GM12878 (cell line): Measurements from ENCODE around the gene ZNF543. TPM values are rescaled to one million over a fixed set of nuclear protein-coding genes. Genes with fewer than 3 reads are reported as not detected.

Experiments used
- ATAC-seq: fragments of 200-7000 bp; cut with Tn5 transposase; 3 replicates; pipeline ENCODE4 v1.9.1; 2020; ENCODE audit warnings: mild to moderate bottlenecking, moderate library complexity
- BruUV-seq: library from RNA; stranded (reverse); fragments of 400-500 nt; replicated peaks from 2 replicates; lab custom pipeline; 2021; lab: Mats Ljungman, UMichigan
- CTCF ChIA-PET: fragments of 300-600 bp; sonication (Branson Sonifier 250); formaldehyde crosslinking; extraction: SDS; loops from one replicate; lab custom pipeline; 2021; ENCODE audit warnings: inconsistent platforms; lab: Yijun Ruan, JAX
- POLR2A ChIA-PET: fragments of 350-600 bp; formaldehyde crosslinking; extraction: SDS; loops from one replicate; lab custom pipeline; 2021; ENCODE audit warnings: inconsistent platforms; lab: Charles Lee
- RAD21 ChIA-PET: fragments of 300-600 bp; sonication (Branson Sonifier 250); formaldehyde crosslinking; loops from one replicate; lab custom pipeline; 2023; ENCODE audit warnings: antibody characterized with exemption; ENCODE audit not compliant: unreplicated experiment; lab: Charles Lee
- SMC1A ChIA-PET: fragments of 300-600 bp; sonication (Branson Sonifier 250); formaldehyde crosslinking; loops from one replicate; lab custom pipeline; 2023; ENCODE audit not compliant: unreplicated experiment, uncharacterized antibody; lab: Charles Lee
- DNase-seq: peaks from one replicate; pipeline ENCODE4 v3.0.0-alpha.2; 2011; ENCODE audit warnings: low read depth, low spot score
- FAIRE-seq: peaks from 3 replicates; lab custom pipeline; 2011; peaks lifted over from hg19 to GRCh38; lab: Jason Lieb, UNC
- H2AFZ ChIP-seq: 2 replicates; pipeline ENCODE4 v1.6.0; 2011; ENCODE audit warnings: low read depth, low read length, control low read depth; ENCODE audit not compliant: control insufficient read depth
- H3K27ac ChIP-seq: 2 replicates; pipeline ENCODE4 v1.5.1; 2011; ENCODE audit warnings: control low read depth; ENCODE audit not compliant: control insufficient read depth, insufficient read depth
- H3K27me3 ChIP-seq, 2 experiments: replicated peaks in 1 of 2; 2 replicates each; pipeline versions ENCODE4 v1.6.0 to v1.6.1; 2011; ENCODE audit warnings: low read length in 1 of 2; ENCODE audit not compliant: control insufficient read depth in 2 of 2, insufficient read depth in 2 of 2
- H3K36me3 ChIP-seq, 2 experiments: 2 replicates each; pipeline ENCODE4 v1.5.1; 2011; ENCODE audit warnings: low read length in 1 of 2; ENCODE audit not compliant: control insufficient read depth in 2 of 2, insufficient read depth in 2 of 2
- H3K4me1 ChIP-seq: 2 replicates; pipeline ENCODE4 v1.6.1; 2011; ENCODE audit warnings: mild to moderate bottlenecking, low read length, moderate library complexity, mixed read lengths; ENCODE audit not compliant: control insufficient read depth, insufficient read depth
- H3K4me2 ChIP-seq: 2 replicates; pipeline ENCODE4 v1.6.0; 2011; ENCODE audit warnings: control low read depth; ENCODE audit not compliant: control insufficient read depth, insufficient read depth
- H3K4me3 ChIP-seq: fragments of 200-600 bp; sonication (generic); 2 replicates; pipeline ENCODE4 v1.5.1; 2016
- H3K79me2 ChIP-seq: 2 replicates; pipeline ENCODE4 v1.6.0; 2011; ENCODE audit warnings: low read length; ENCODE audit not compliant: control insufficient read depth, insufficient read depth
- H3K9ac ChIP-seq: 2 replicates; pipeline ENCODE4 v1.8.0; 2011; ENCODE audit warnings: low read length, control low read depth, mixed read lengths; ENCODE audit not compliant: control insufficient read depth, insufficient read depth
- H3K9me3 ChIP-seq: replicated peaks from 3 replicates; pipeline ENCODE4 v1.5.1; 2011; ENCODE audit warnings: mild to moderate bottlenecking, low read length; ENCODE audit not compliant: control insufficient read depth, insufficient read depth
- H4K20me1 ChIP-seq: 2 replicates; pipeline ENCODE4 v1.6.0; 2011; ENCODE audit not compliant: control insufficient read depth, insufficient read depth
- BMI1 ChIP-seq: fragments of 450-650 bp; IDR thresholded peaks from 2 replicates; pipeline ENCODE4 v1.6.1; 2016; ENCODE audit warnings: mild to moderate bottlenecking, moderate library complexity, borderline replicate concordance
- CBX3 ChIP-seq: fragments of 200-600 bp; sonication (generic); IDR thresholded peaks from 2 replicates; pipeline ENCODE4 v1.6.1; 2016; ENCODE audit warnings: low read depth, borderline replicate concordance
- NFIC ChIP-seq: IDR thresholded peaks from 2 replicates; pipeline ENCODE4 v1.6.1; 2012; ENCODE audit warnings: low read depth, mild to moderate bottlenecking, inconsistent platforms, low read length, moderate library complexity
- PAX5 ChIP-seq: IDR thresholded peaks from 2 replicates; pipeline ENCODE4 v1.6.1; 2011; ENCODE audit warnings: low read depth, low read length, borderline replicate concordance
- PML ChIP-seq: IDR thresholded peaks from 2 replicates; pipeline ENCODE4 v1.6.1; 2012; ENCODE audit warnings: low read length, inconsistent platforms
- POLR2AphosphoS2 ChIP-seq: IDR thresholded peaks from 2 replicates; pipeline ENCODE4 v1.6.1; 2011; ENCODE audit warnings: low read depth, mild to moderate bottlenecking, low read length, improper control_type of control experiment, moderate library complexity
- RBBP5 ChIP-seq: fragments of 200-600 bp; sonication (generic); conservative IDR thresholded peaks from 2 replicates; pipeline ENCODE4 v1.6.1; 2016
- WRNIP1 ChIP-seq: IDR thresholded peaks from 2 replicates; pipeline ENCODE4 v1.6.1; 2011; ENCODE audit warnings: low read depth, low read length, improper control_type of control experiment, borderline replicate concordance
- ZNF24 ChIP-seq: fragments of 450-650 bp; IDR thresholded peaks from 2 replicates; pipeline ENCODE4 v1.6.1; 2017; ENCODE audit warnings: antibody characterized with exemption, mild to moderate bottlenecking
- WGBS: methylation state at CpG from one replicate; pipeline ENCODE4 v1.1.6; 2016; ENCODE audit warnings: low lambda C conversion rate; ENCODE audit not compliant: insufficient replicate concordance, insufficient coverage; ENCODE audit errors: missing lambda C conversion rate; 5-methylcytosine and 5-hydroxymethylcytosine counted together
- in situ Hi-C: fragments of 300-500 bp; cut with MboI; formaldehyde crosslinking; loops from 9 replicates; pipeline ENCODE4 v1.14.3; 2018; ENCODE audit warnings: mixed read lengths
- intact Hi-C: fragments of 100-400 bp; cut with micrococcal nuclease; formaldehyde crosslinking; loops from one replicate; pipeline ENCODE4 v1.14.2; 2022; ENCODE audit not compliant: unreplicated experiment
- polyA plus RNA-seq, 11 experiments: library from polyadenylated mRNA; depleted of rRNA in 4 of 11; unstranded in 6 of 11; stranded (reverse) in 5 of 11; fragments of >200 nt; fragmentation: Nextera tagmentation in 4 of 11; fragmentation: Illumina TruSeq in 1 of 11; extraction: Ambion mirVana in 4 of 11; extraction: Trizol in 1 of 11; gene quantifications; 1 replicate in 1 of 11; 2 replicates in 10 of 11; pipeline versions ENCODE4 v1.2.1 to v1.2.3, GENCODE V29; 2011 to 2016; ENCODE audit warnings: inconsistent platforms in 2 of 11, missing spikeins in 2 of 11, low read depth in 1 of 11
- total RNA-seq, 4 experiments: library from RNA; depleted of rRNA in 3 of 4; stranded (reverse); fragments of >200 nt in 3 of 4; fragmentation: Illumina TruSeq in 1 of 4; extraction: Trizol in 1 of 4; gene quantifications; 2 replicates each; pipeline versions ENCODE4 v1.2.1 to v1.2.3, GENCODE V29; 2013 to 2021
- TF ChIP-seq, protein P1 (sequence below): fragments of 450-650 bp; IDR thresholded peaks from 2 replicates; pipeline ENCODE4 v1.6.1; 2014; ENCODE audit warnings: mild to moderate bottlenecking

Gene ZNF543
- total and polyA plus RNA-seq, 10 of the 15 experiments (the other 5 are each of a cell fraction or from before 2014, with no cell fraction given): 0.53 to 9.0 (median 3.5) TPM

DNA sequence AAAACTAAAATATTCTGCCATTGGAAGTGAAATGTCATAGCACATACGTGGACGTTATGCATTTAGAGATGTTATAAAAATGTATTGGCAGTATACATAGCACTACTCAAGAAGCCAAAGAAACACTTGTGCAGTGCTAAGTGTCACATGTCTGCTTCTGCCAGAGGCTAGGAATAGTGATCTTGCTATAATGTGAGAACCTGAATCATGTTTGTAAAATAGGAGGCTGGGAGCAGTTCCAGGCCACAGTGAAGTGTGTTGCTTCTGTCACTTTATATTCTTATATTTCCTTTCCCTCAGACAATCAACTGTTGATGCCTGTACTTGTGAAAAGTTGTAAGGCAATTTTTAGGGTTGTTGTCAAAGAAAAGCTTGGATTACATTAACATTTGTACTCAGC lies 46.5 kb downstream of the ZNF543 start:
- peaks cover 5% of the 10 kb centered on the region for H3K79me2 ChIP-seq
- intact Hi-C loops: no loop called here
- DNase-seq (no peak), FAIRE-seq (no peak), ATAC-seq (no peak)
- ChIA-PET SMC1A (no interaction called here), POLR2A (interaction anchor here (0.6 kb wide), 2 partner anchors 23 to 29 kb away, joined by 5 to 6 read pairs; partner anchors contain the start of gene ZNF548), RAD21 (interaction anchor here (0.6 kb wide), 1 partner anchor 230 kb away, joined by 4 read pairs; no protein-coding TSS in a partner anchor), CTCF (no interaction called here)
- BruUV-seq: no TSS peak
- H3K9me3 ChIP-seq: no peaks in the 10 kb centered on the region; the same call in 2 of the 3 replicates
- no peaks in the 10 kb centered on the region; a peak in 1 of 4 replicates for H3K36me3 ChIP-seq
- H3K27ac ChIP-seq: no peak overlapping the region
- WGBS: 95% methylated on average over 2 of the region's 2 CpGs
- H3K27me3 ChIP-seq: no peaks in the 10 kb centered on the region
- in situ Hi-C loops: no loop called here
- no peak overlapping the region for H2AFZ ChIP-seq
- no peak overlapping the region for H3K4me3 ChIP-seq
- H3K9ac ChIP-seq: no peak overlapping the region
- H4K20me1 ChIP-seq: no peaks in the 10 kb centered on the region
- TF ChIP-seq RBBP5 (no peak), NFIC (no peak), CBX3 (no peak), PAX5 (no peak), POLR2AphosphoS2 (no peak), PML (no peak), ZNF24 (no peak), BMI1 (no peak), WRNIP1 (no peak)
- TF ChIP-seq, protein P1, sequence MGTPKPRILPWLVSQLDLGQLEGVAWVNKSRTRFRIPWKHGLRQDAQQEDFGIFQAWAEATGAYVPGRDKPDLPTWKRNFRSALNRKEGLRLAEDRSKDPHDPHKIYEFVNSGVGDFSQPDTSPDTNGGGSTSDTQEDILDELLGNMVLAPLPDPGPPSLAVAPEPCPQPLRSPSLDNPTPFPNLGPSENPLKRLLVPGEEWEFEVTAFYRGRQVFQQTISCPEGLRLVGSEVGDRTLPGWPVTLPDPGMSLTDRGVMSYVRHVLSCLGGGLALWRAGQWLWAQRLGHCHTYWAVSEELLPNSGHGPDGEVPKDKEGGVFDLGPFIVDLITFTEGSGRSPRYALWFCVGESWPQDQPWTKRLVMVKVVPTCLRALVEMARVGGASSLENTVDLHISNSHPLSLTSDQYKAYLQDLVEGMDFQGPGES: no peak
- H3K4me1 ChIP-seq: no peaks in the 10 kb centered on the region
- H3K4me2 ChIP-seq: no peak overlapping the region
